Tibial nerve (tissue), 4 donors: Measurements from ENCODE around the gene TMCO4.

Experiments
- EP300 ChIP-seq, 2 donors: sonication (generic); formaldehyde crosslinking; IDR thresholded peaks; one replicate each; pipeline ENCODE4 v1.6.1; 2017; ENCODE audit warnings: antibody characterized with exemption in 2 of 2, mild to moderate bottlenecking in 1 of 2
- POLR2A ChIP-seq, 2 donors: fragments of 450-650 bp; IDR thresholded peaks; one replicate each; pipeline ENCODE4 v1.6.1; 2017; ENCODE audit warnings: antibody characterized with exemption in 2 of 2, mild to moderate bottlenecking in 2 of 2, moderate library complexity in 2 of 2
- TF ChIP-seq, protein P1 (sequence below), 5 experiments: fragments of 200-600 bp in 3 of 5; fragments of 450-650 bp in 2 of 5; sonication (generic) in 3 of 5; IDR thresholded peaks; one replicate each; pipeline ENCODE4 v1.5.1; 2016 to 2019; ENCODE audit warnings: antibody characterized with exemption in 5 of 5, mild to moderate bottlenecking in 3 of 5, moderate library complexity in 2 of 5

DNA sequence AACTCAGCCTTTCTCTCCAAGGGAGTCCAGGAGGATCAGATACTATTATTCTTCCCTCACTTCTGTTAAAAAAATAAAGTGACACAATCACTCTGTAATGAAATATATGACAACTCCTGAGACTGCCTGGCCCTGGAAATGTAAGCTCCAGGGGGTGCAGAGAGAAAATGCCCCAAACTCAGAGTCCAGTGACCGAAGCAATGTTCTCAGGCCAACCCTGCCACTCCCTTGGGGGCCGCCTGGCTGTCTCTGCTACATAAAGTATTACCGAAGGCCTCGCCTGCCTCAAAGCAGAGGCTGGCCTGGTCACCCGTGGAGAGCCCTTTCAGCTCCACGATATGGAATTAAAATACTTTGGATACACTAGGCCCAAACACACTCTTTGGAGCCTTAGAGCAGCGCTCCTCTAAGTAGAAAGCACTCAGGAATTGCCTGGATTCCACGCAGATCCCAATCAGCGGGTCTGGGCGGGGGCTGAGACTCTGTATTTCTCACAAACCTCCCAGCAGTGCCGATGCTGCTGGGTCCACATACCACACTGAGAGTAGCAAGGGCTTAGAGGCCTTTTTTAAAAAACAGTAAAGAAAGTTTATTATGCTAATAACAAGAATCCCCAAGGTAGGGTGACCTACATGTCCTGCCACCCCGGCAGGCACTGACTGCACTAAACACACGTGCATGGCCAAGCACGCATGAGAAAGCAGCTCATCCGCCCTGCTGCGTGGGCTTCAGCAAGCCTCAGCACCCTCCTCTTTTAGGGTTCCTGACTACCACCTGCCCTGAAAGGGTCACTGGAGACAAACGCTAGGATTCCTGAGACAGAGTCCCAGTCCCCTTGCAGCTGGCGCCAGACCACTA lies 31.1 kb downstream of the TMCO4 start:
- TF ChIP-seq POLR2A (IDR thresholded peaks at IDR 0.05) (no peak), EP300 (IDR thresholded peaks at IDR 0.05) (no peak)
- TF ChIP-seq, protein P1, sequence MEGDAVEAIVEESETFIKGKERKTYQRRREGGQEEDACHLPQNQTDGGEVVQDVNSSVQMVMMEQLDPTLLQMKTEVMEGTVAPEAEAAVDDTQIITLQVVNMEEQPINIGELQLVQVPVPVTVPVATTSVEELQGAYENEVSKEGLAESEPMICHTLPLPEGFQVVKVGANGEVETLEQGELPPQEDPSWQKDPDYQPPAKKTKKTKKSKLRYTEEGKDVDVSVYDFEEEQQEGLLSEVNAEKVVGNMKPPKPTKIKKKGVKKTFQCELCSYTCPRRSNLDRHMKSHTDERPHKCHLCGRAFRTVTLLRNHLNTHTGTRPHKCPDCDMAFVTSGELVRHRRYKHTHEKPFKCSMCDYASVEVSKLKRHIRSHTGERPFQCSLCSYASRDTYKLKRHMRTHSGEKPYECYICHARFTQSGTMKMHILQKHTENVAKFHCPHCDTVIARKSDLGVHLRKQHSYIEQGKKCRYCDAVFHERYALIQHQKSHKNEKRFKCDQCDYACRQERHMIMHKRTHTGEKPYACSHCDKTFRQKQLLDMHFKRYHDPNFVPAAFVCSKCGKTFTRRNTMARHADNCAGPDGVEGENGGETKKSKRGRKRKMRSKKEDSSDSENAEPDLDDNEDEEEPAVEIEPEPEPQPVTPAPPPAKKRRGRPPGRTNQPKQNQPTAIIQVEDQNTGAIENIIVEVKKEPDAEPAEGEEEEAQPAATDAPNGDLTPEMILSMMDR (IDR thresholded peaks at IDR 0.05): no peak
